Measurements from ENCODE around the gene PRKCE. TPM values are rescaled to one million over a fixed set of nuclear protein-coding genes. Genes with fewer than 3 reads are reported as not detected.

The PRKCE gene
- total and polyA plus RNA-seq, 2 donors (not counting 1 experiment from before 2014, with no cell fraction given) = 23.6 to 271 TPM

DNA sequence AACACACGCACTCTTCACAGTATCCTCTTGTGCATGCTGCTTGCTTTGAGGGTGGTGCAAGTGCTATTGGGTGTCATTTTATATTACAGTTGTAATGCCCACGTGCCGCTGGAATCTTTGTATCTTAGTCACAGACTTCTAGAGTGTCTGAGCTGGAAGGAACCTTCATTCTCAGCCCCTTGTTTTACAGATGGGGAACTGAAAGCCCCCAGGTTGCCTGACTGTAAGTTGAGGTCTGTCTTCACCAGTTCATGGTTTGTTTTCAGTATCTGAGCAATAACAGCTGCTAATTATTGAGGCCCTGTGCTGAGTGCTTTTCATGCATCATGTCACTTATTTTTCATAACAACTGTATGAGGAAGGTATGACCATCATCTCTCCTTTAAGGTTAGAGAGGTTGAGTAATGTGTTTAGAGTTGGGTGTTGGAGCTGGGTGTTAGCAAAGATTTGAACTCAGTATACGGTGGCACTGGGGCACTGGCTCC lies 77.0 kb downstream of the PRKCE start:
- Histone ChIP-seq H3K4me2 (replicated peaks; ENCODE audit: low read depth, low read length, poor library complexity, severe bottlenecking) (peak overlapping the region; percentile 66), H3K27ac (ENCODE audit: low read length in 2 of 2) (peak overlapping the region; percentile 91 to 98), H3K4me3 (ENCODE audit: control extremely low read depth in 1 of 5, extremely low read depth in 1 of 5, insufficient read depth in 1 of 5, low read depth in 2 of 5, low read length in 4 of 5) (peak overlapping the region in 1 of 5 experiments; percentile 34), H3K9me3 (ENCODE audit: control extremely low read depth in 1 of 3, control insufficient read depth in 2 of 3, insufficient read depth in 1 of 3, low read length in 2 of 3) (peaks cover 0 to 8% (median 0%) of the 10 kb centered on the region in 3 donors), H3K9ac (ENCODE audit: low read length) (peak overlapping the region; percentile 43), H4K20me1 (ENCODE audit: control insufficient read depth, insufficient read depth, low read length, poor library complexity, severe bottlenecking) (no peaks in the 10 kb centered on the region), H3K4me1 (ENCODE audit: control insufficient read depth in 2 of 2, insufficient read depth in 2 of 2, low read length in 2 of 2) (peaks cover 85 to 87% of the 10 kb centered on the region in 2 donors), H2AFZ (ENCODE audit: insufficient read depth, low read depth, low read length, poor library complexity, severe bottlenecking) (no peak overlapping the region), H3K79me2 (ENCODE audit: control insufficient read depth, insufficient read depth, low read length) (peaks cover 45% of the 10 kb centered on the region), H3K36me3 (replicated peaks in 1 of 2; ENCODE audit: control extremely low read depth in 1 of 2, control insufficient read depth in 1 of 2, extremely low read depth in 1 of 2, insufficient read depth in 2 of 2, low read length in 1 of 2) (no peaks in the 10 kb centered on the region), H3K27me3 (replicated peaks in 1 of 4; ENCODE audit: control extremely low read depth in 1 of 4, control insufficient read depth in 3 of 4, insufficient read depth in 4 of 4, low read length in 3 of 4) (no peaks in the 10 kb centered on the region)
- DNase-seq = peak; percentile 89
- 5% methylated on average over 3 of the region's 4 CpGs for WGBS (ENCODE audit: insufficient coverage)
- CTCF ChIA-PET = interaction anchor here (0.5 to 5.3 kb wide), 12 partner anchors 11 to 207 kb away, joined by 3 to 61 read pairs (median 6); partner anchors contain the start of gene PRKCE
- intact Hi-C loops (cut with micrococcal nuclease) = loop anchor here (1.0 to 10.0 kb wide), 3 partner anchors 52 to 1564 kb away; partner anchors contain the start of genes PPM1B and PRKCE
- H3K27ac Mint-ChIP-seq = peak overlapping the region; percentile 97
- H3K27me3 Mint-ChIP-seq = no peaks in the 10 kb centered on the region
- peaks cover 85% of the 10 kb centered on the region for H3K4me1 Mint-ChIP-seq
- H3K9me3 Mint-ChIP-seq (ENCODE audit: insufficient read depth) = peaks cover 5% of the 10 kb centered on the region
- POLR2A ChIA-PET = interaction anchor here (0.5 to 3.6 kb wide), 5 partner anchors 37 to 1451 kb away, joined by 3 to 89 read pairs (median 3); partner anchors contain the start of gene PRKCE
- ATAC-seq (ENCODE audit: low read depth) = peak; percentile 66
- peak overlapping the region; percentile 79 for H3K4me3 Mint-ChIP-seq
- TF ChIP-seq EZH2 (IDR thresholded peaks at IDR 0.05; ENCODE audit: borderline replicate concordance, insufficient read depth, low read depth, low read length, poor library complexity, severe bottlenecking) = no peak
- TF ChIP-seq, protein P1, sequence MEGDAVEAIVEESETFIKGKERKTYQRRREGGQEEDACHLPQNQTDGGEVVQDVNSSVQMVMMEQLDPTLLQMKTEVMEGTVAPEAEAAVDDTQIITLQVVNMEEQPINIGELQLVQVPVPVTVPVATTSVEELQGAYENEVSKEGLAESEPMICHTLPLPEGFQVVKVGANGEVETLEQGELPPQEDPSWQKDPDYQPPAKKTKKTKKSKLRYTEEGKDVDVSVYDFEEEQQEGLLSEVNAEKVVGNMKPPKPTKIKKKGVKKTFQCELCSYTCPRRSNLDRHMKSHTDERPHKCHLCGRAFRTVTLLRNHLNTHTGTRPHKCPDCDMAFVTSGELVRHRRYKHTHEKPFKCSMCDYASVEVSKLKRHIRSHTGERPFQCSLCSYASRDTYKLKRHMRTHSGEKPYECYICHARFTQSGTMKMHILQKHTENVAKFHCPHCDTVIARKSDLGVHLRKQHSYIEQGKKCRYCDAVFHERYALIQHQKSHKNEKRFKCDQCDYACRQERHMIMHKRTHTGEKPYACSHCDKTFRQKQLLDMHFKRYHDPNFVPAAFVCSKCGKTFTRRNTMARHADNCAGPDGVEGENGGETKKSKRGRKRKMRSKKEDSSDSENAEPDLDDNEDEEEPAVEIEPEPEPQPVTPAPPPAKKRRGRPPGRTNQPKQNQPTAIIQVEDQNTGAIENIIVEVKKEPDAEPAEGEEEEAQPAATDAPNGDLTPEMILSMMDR (IDR thresholded peaks at IDR 0.05) = no peak
